ENCODE results near the gene CEP41. TPM values are rescaled to one million over a fixed set of nuclear protein-coding genes. Genes with fewer than 3 reads are reported as not detected.

Gene CEP41
- total and polyA plus RNA-seq, 2 of the 13 experiments (the other 11 are each of a cell fraction or from before 2014, with no cell fraction given), result 8.7 to 9.0 TPM

DNA sequence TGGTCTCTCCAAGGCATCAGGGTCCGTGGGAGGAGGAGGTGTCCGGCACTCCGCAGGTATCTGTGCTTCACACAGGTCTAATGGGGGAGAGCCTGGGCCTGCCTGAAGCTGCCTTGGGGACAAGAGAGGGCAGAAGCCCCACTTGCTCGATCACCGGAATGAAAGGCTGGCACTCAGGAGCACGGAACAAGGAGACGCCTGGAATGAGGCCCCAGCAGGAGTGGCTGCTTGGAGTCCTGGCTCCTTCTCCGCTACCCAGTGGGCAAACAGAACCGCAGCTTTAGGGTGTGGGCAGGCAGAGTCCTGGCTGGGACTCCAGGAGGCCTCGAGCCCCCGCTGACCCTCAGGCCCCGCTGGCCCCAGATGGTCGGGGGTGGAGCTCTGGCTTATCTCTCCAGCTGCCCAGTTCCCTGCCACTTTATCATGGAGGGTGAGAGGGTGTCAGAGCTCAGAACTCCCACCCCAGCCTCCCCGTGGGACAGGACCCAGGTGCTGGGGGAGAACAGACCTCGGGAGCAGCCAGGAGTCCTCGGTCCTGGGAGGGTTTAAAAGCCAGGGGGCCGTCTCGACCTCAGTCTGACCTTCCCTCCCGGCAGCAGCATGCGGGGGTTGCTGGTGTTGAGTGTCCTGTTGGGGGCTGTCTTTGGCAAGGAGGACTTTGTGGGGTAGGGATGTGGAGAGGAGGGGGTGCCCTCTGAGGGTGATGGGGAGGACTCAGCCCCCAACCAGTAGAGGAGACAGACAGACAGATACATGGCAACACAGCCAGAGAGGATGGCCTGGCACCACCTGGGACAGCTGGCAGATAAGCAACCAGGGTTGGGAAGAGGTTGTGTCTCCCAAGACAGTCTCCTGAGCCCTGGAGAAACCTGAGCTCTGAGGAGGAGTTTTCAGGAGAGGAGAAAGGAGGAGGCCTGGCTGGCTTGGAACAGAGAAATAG lies 60.6 kb downstream of the CEP41 start, which contains the start of gene CPA1 (continued):
- TF ChIP-seq GFI1 (CRISPR knock-in tag; IDR thresholded peaks at IDR 0.05; ENCODE audit: borderline replicate concordance), result no peak
- no peak for TF ChIP-seq JUN (CRISPR knock-in tag; IDR thresholded peaks at IDR 0.05)
- no peak for TF ChIP-seq FOXK2 (IDR thresholded peaks at IDR 0.05)
- no peak for TF ChIP-seq TFDP2 (CRISPR knock-in tag; IDR thresholded peaks at IDR 0.05)
- no peak for TF ChIP-seq ZNF704 (CRISPR knock-in tag; IDR thresholded peaks at IDR 0.05; ENCODE audit: borderline replicate concordance)
- TF ChIP-seq, protein P1, sequence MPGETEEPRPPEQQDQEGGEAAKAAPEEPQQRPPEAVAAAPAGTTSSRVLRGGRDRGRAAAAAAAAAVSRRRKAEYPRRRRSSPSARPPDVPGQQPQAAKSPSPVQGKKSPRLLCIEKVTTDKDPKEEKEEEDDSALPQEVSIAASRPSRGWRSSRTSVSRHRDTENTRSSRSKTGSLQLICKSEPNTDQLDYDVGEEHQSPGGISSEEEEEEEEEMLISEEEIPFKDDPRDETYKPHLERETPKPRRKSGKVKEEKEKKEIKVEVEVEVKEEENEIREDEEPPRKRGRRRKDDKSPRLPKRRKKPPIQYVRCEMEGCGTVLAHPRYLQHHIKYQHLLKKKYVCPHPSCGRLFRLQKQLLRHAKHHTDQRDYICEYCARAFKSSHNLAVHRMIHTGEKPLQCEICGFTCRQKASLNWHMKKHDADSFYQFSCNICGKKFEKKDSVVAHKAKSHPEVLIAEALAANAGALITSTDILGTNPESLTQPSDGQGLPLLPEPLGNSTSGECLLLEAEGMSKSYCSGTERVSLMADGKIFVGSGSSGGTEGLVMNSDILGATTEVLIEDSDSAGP (CRISPR knock-in tag; IDR thresholded peaks at IDR 0.05; ENCODE audit: borderline replicate concordance), result peak; percentile 18; the same call in 1 of the 2 replicates
- no peak for TF ChIP-seq KLF12 (CRISPR knock-in tag; IDR thresholded peaks at IDR 0.05; ENCODE audit: borderline replicate concordance)
- no peak for TF ChIP-seq MIER3 (CRISPR knock-in tag; IDR thresholded peaks at IDR 0.05; ENCODE audit: borderline replicate concordance)
- TF ChIP-seq ZNF337 (CRISPR knock-in tag; IDR thresholded peaks at IDR 0.05; ENCODE audit: borderline replicate concordance, low read depth), result no peak
- TF ChIP-seq, protein P2, sequence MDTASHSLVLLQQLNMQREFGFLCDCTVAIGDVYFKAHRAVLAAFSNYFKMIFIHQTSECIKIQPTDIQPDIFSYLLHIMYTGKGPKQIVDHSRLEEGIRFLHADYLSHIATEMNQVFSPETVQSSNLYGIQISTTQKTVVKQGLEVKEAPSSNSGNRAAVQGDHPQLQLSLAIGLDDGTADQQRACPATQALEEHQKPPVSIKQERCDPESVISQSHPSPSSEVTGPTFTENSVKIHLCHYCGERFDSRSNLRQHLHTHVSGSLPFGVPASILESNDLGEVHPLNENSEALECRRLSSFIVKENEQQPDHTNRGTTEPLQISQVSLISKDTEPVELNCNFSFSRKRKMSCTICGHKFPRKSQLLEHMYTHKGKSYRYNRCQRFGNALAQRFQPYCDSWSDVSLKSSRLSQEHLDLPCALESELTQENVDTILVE (CRISPR knock-in tag; IDR thresholded peaks at IDR 0.05), result no peak
- TF ChIP-seq HDAC1 (CRISPR knock-in tag; IDR thresholded peaks at IDR 0.05), result no peak
- TF ChIP-seq SOX6 (IDR thresholded peaks at IDR 0.05), result no peak
- no peak for TF ChIP-seq SOX6 (CRISPR knock-in tag; IDR thresholded peaks at IDR 0.05)
- no peak for TF ChIP-seq TBX2 (CRISPR knock-in tag; IDR thresholded peaks at IDR 0.05; ENCODE audit: borderline replicate concordance)
- no peak for TF ChIP-seq RARG (CRISPR knock-in tag; IDR thresholded peaks at IDR 0.05; ENCODE audit: low read depth)
- TF ChIP-seq, protein P3, sequence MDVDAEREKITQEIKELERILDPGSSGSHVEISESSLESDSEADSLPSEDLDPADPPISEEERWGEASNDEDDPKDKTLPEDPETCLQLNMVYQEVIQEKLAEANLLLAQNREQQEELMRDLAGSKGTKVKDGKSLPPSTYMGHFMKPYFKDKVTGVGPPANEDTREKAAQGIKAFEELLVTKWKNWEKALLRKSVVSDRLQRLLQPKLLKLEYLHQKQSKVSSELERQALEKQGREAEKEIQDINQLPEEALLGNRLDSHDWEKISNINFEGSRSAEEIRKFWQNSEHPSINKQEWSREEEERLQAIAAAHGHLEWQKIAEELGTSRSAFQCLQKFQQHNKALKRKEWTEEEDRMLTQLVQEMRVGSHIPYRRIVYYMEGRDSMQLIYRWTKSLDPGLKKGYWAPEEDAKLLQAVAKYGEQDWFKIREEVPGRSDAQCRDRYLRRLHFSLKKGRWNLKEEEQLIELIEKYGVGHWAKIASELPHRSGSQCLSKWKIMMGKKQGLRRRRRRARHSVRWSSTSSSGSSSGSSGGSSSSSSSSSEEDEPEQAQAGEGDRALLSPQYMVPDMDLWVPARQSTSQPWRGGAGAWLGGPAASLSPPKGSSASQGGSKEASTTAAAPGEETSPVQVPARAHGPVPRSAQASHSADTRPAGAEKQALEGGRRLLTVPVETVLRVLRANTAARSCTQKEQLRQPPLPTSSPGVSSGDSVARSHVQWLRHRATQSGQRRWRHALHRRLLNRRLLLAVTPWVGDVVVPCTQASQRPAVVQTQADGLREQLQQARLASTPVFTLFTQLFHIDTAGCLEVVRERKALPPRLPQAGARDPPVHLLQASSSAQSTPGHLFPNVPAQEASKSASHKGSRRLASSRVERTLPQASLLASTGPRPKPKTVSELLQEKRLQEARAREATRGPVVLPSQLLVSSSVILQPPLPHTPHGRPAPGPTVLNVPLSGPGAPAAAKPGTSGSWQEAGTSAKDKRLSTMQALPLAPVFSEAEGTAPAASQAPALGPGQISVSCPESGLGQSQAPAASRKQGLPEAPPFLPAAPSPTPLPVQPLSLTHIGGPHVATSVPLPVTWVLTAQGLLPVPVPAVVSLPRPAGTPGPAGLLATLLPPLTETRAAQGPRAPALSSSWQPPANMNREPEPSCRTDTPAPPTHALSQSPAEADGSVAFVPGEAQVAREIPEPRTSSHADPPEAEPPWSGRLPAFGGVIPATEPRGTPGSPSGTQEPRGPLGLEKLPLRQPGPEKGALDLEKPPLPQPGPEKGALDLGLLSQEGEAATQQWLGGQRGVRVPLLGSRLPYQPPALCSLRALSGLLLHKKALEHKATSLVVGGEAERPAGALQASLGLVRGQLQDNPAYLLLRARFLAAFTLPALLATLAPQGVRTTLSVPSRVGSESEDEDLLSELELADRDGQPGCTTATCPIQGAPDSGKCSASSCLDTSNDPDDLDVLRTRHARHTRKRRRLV (CRISPR knock-in tag; IDR thresholded peaks at IDR 0.05), result no peak

Measured in HepG2 (cell line).